Stimulated activated CD8-positive, alpha-beta memory T cell treated with anti-CD3 and anti-CD28 coated beads, Interleukin-4, amount 100 ng/mL, for 24 hours (primary cell): Measurements from ENCODE around the gene CKS1B.
A peak's percentile ranks its signal among the peaks of the same experiment; 100 is the strongest.
"Not testable (repeated sequence)": the region's sequence is repeated elsewhere in the genome, so short reads cannot be mapped to it uniquely, and the experiment has no call there.

Experiments
- DNase-seq: peaks from one replicate; pipeline ENCODE4 v3.0.0-alpha.2; 2020; ENCODE audit warnings: low read depth

Gene CKS1B

GRCh38 chr1:154964359-154964758 is 10.1 kb upstream of the CKS1B start:
- no peak for DNase-seq

GRCh38 chr1:154966111-154966510 is 8.4 kb upstream of the CKS1B start:
- DNase-seq: no peak

- DNase-seq: no peak
These were observed 7.0 kb upstream of the CKS1B start for GRCh38 chr1:154967331-154967950.

- no peak for DNase-seq
These were observed 5.8 kb upstream of the CKS1B start for GRCh38 chr1:154968731-154969130.

- DNase-seq: no peak
These were observed 5.2 kb upstream of the CKS1B start for GRCh38 chr1:154969246-154969645.

DNA sequence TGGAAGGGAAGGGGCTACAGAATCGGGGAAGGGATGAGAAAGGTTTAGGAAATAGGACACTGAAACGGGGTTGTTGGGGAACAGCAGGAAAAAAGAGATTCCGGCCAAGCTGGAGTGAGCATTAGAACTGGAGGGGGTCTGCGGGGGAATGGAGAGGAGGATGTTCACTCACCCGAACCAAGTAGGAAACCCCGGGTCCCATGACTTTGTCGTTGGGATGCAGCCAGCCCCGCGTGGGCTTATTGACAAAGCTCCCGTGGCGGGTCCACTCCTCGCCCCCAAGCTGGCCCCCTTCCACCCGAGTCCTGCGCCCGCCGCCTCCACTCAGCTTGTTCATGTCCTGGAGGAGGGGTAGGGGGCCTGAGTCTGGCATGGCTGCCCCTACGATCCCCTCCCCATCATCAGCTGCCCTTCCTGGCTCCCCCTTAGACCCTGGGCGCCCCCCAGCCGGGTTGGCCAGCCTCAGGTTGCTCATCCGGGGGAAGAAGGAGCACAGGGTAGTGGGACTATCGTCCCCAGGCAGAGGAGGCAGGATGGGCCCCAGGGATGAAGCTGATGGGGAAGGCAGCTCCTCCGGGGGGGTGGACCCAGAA is 4.5 kb upstream of the CKS1B start:
- DNase-seq: no peak

DNA sequence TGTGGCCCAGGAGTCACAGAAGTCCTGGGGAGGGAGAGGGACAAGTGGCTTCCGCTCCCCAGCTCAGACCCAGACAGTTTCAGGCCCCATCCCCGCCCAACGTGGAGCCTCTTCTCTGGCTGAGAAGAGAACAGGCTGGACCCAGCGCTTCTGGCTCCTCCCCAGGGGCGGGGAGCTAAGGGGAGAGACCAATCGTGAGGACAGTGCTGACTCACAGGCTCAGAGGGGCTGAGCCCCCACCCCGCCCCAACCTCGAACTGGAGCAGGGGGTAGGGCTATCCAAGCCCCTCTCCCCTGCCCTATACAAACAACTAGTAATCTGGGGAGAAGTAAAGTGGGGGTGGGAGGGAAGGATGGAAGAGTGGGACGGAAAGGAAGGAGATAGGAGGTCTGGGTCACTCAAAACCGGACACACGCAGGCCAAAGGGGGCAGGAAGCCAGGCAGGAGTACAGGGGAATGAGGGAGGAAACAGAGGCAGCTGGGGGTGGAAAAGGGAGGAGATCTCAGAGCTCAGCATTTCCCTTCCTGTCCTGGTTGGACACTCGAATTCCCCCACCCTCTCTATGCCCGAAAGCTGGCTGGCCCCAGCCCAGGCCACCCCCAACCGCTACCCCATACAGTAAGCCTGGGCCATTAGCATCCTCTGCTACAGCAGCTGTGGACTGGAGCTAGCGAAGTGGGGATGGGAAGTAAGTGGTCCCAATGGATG is 3.7 kb upstream of the CKS1B start, which contains the start of gene SHC1:
SHC1 (minus strand) TSS at position 117 of the 710 bp plus-strand sequence. CDS start 221 bp downstream, outside the sequence.
- no peak for DNase-seq

DNA sequence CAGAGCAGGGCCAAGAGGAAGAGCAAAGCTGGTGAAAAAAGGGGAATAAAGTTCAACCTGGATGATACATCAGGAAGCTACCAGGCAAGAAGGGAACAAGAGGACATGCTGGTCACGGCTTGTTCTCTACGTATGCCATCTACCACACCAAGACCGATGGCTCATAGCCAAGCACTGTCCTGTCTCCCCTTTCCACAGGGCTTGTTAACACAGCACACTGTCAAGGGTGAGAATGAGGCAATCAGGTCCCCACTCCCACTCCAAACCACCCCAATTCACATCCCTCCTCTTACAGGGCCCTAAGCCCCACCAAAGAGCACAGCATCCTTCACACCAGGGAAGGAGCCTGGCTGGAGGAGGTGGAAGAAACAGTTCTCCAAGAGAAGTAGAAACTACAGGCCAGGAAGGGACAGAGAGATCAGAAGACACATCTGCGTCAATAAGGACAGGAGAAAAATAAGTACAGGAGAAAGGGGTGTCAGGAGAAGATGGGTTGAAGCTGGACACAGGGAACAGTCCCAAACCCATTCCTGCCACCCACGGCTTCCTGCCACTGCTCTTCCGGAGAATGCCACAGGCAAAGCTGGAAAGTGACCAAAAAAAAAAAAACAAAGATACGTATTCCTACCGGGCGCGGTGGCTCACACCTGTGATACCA is 3.0 kb upstream of the CKS1B start:
- no peak for DNase-seq

- DNase-seq: no peak
These were observed 2.3 kb upstream of the CKS1B start for GRCh38 chr1:154972213-154972516.

DNA sequence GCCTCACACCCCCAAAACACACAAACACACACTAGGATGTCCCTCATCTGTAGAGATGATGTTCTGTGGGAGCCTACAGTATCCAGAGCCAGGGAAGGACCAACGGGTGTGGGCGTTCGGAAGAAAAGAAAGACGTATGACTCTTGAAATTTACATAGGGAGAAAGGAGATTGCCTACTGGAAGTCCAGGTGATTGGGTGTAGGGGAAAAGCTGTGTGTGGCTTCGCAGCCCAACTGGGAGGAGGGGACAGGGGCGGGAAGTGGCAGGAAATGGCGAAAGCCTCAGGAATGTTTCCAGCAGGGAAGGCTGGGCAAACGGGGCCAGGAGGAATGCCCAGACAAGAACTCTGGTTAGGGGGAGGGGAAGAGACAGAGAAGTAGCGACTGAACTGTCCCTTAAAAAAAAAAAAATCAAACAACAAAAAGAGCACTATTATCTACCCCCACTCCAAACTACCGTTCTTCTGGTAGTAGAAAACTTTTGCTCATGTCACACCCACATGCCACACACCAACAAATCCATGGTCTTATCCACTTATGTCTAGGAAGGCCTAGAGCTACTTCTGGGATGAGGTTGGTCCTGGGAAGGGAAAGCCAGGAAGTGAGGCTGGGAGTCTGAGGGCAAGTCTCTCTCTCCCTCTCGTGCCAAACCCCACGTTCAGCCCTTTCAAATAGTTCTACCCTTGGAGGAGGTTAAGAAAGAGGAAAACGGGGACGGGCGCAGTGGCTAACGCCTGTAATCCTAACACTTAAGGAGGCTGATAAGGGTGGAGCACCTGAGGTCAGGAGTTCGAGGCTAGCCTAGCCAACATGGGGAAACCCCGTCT is 1.8 kb upstream of the CKS1B start:
- DNase-seq: no peak

DNA sequence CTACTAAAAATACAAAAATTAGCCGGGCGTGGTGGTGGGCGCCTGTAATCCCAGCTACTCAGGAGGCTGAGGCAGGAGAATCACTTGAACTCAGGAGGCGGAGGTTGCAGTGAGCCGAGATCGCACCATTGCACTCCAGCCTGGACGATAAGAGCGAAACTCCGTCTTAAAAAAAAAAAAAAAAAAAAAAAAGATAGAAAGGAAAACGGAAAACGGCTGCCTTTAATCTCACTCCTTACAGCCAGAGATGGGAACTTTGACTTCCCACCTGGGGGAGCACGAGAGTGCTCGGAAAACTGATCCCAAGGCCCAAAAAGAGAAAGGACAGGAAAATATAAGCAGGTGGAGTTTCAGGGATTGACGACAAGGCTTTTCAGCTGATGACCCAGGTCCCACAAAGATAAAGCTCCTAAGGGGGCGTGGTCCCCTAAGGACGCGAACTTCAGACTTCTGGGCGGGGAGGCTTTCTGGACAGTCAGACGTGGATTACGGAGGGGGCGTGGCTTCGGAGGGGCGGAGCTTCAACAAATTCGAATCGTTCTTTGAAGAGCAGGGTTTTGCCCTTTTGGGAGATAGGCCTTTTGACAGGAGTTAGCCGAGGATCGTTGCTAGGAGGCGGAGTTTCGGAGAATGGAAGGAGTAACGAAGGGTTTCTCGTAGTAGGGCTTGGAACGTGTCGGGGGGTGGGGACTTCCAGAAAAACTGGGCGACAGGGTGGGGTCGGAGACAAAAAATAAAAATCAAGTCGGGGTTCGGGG is 958 bp upstream of the CKS1B start:
- DNase-seq: peak; percentile 86

GRCh38 chr1:154974808-154975408 is 427 bp downstream of the CKS1B start:
- peak; percentile 87 for DNase-seq

GRCh38 chr1:154975409-154976059 is 1.1 kb downstream of the CKS1B start:
- DNase-seq: peak; percentile 65

GRCh38 chr1:154977762-154978161 is 3.3 kb downstream of the CKS1B start:
- not testable (repeated sequence) for DNase-seq

- DNase-seq: no peak
These were observed 3.9 kb downstream of the CKS1B start for GRCh38 chr1:154978360-154978759.

DNA sequence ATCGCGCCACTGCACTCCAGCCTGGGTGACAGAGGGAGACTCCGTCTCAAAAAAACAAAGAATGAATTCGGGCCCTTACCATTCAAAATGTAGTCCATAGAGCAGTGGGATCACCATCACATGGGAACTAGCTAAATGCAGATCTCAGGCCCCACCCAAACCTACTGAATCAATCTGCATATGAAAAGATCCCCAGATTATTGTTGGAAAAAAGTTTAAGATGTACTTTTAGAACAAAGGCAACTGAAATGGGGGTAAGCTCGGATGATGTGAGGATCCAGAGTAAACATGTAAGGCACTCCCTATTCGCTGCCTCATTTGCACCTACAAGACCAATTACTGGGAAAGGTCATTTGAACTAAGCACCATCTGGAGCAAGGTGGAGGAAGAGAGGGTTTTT is 7.9 kb downstream of the CKS1B start:
- no peak for DNase-seq

DNA sequence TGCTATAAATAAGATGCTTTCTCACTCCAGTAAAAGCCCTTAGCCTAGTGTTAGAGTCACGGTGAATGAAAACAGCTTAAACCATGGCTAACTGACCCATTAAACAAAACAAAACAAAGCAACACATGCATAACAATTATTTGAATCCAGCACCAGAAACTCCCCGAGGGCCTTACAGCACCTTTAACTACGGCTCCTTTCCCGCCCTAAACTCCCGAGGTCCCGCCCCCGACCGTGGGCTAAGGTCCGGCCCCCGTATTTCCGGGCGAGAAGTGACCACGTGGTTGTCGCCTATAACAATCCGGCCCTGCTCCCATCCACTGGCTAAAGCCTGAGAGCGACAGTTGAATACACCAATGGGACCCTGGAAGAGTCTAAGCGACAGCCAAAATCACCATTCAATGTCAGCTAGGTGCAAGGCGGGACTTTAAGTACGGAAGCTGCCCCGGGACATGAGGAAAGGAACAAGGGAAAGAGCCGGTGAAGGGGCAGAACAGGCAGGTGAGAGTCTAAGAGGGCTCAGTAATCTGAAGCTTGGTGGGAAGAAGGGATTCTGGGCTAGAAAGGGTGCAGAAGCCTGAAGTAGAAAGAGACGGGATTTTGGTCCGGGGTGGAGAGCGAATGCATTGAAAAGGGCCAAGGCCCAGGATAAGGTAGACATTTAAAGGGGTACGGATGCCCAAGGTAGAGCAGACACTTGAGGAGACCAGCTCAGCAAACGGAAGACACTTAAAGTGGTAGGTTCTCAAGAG is 8.6 kb downstream of the CKS1B start, which contains the start of gene FLAD1:
FLAD1 (plus strand) TSS at position 448 of the 752 bp plus-strand sequence. CDS start 351 bp downstream, outside the sequence.
- DNase-seq: peak; percentile 90

DNA sequence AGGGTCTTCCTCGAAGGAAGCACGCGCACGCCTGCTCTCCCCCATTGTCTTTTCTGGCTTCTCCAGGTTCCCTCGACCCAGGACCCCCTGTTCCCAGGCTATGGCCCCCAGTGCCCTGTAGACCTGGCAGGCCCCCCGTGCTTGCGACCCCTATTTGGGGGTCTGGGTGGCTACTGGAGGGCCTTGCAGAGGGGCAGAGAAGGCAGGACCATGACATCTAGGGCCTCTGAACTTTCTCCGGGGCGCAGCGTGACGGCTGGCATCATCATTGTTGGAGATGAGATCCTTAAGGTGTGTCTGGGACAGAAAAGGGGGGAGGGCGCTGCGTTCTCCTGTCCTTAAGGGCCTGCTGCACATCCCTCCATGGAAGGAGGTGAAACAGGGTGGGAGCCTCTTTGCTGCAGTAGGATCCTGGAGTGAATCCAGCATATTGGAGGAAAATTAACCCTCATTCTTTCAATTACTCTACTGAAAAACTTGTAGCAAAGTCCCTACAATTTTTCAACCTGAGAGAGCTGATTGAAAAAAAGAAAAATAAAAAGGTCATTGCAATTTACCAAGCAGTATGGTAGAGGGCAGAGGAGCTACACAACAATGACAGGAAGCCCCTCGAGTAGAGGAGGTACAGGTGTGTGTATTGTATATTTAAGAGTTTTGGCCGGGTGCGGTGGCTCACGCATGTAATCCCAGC is 9.4 kb downstream of the CKS1B start:
- no peak for DNase-seq

DNA sequence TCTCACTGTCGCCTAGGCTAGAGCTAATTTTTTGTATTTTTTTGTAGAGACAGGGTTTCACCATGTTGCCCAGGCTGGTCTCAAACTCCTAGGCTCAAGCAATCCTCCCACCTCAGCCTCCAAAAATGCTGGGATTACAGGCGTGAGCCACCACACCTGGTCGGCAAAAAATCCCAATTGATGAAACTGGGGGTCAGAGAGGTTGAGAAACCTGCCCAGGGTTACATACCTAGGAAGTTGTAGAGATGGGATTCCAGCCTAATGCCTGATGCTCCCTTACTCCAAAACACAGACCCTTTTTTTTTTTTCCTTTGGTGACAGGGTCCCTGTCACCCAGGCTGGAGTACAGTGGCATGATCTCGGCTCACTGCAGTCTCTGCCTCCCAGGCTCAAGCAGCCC is 12.3 kb downstream of the CKS1B start:
- not testable (repeated sequence) for DNase-seq
